ENCODE data around the gene PFDN4.

Gene PFDN4

GRCh38 chr20:54170963-54171362, 36.9 kb upstream of the PFDN4 start:
- no peak overlapping the region for H3K4me3 ChIP-seq (ENCODE audit: low read depth, low read length)
- DNase-seq (ENCODE audit: low read depth), result no peak
- TF ChIP-seq MYC (IDR thresholded peaks at IDR 0.05; ENCODE audit: low read depth, low read length) (no peak), CTCF (IDR thresholded peaks at IDR 0.05; ENCODE audit: low read depth, low read length) (no peak), MAX (IDR thresholded peaks at IDR 0.05; ENCODE audit: low read depth, low read length) (no peak), POLR2A (IDR thresholded peaks at IDR 0.05; ENCODE audit: extremely low read depth, insufficient read length) (no peak)

GRCh38 chr20:54172532-54172855, 35.4 kb upstream of the PFDN4 start:
- TF ChIP-seq CTCF (IDR thresholded peaks at IDR 0.05; ENCODE audit: low read depth, low read length), result no peak
- TF ChIP-seq MYC (IDR thresholded peaks at IDR 0.05; ENCODE audit: low read depth, low read length), result no peak
- TF ChIP-seq MAX (IDR thresholded peaks at IDR 0.05; ENCODE audit: low read depth, low read length), result no peak
- no peak for TF ChIP-seq POLR2A (IDR thresholded peaks at IDR 0.05; ENCODE audit: extremely low read depth, insufficient read length)
- no peak for DNase-seq (ENCODE audit: low read depth)
- H3K4me3 ChIP-seq (ENCODE audit: low read depth, low read length), result no peak overlapping the region

GRCh38 chr20:54172856-54173652, 34.8 kb upstream of the PFDN4 start:
- no peak for DNase-seq (ENCODE audit: low read depth)
- no peak overlapping the region for H3K4me3 ChIP-seq (ENCODE audit: low read depth, low read length)
- no peak for TF ChIP-seq CTCF (IDR thresholded peaks at IDR 0.05; ENCODE audit: low read depth, low read length)
- no peak for TF ChIP-seq POLR2A (IDR thresholded peaks at IDR 0.05; ENCODE audit: extremely low read depth, insufficient read length)
- no peak for TF ChIP-seq MAX (IDR thresholded peaks at IDR 0.05; ENCODE audit: low read depth, low read length)
- TF ChIP-seq MYC (IDR thresholded peaks at IDR 0.05; ENCODE audit: low read depth, low read length), result no peak

GRCh38 chr20:54173653-54174456, 34.0 kb upstream of the PFDN4 start, which contains the start of gene CYP24A1:
CYP24A1 (minus strand) TSS chr20:54173986; CDS start chr20:54173579, 407 bp downstream.
- H3K4me3 ChIP-seq (ENCODE audit: low read depth, low read length), result no peak within 1 kb of the TSS

More at GRCh38 chr20:54173653-54174456, 34.0 kb upstream of the PFDN4 start, which contains the start of gene CYP24A1:
- TF ChIP-seq MYC (IDR thresholded peaks at IDR 0.05; ENCODE audit: low read depth, low read length), result no peak
- no peak for TF ChIP-seq CTCF (IDR thresholded peaks at IDR 0.05; ENCODE audit: low read depth, low read length)
- no peak for TF ChIP-seq POLR2A (IDR thresholded peaks at IDR 0.05; ENCODE audit: extremely low read depth, insufficient read length)
- no peak for TF ChIP-seq MAX (IDR thresholded peaks at IDR 0.05; ENCODE audit: low read depth, low read length)
- peak; percentile 61 for DNase-seq (ENCODE audit: low read depth)

Measured in NB4 (cell line).